GM20000 (cell line): ENCODE results near the gene COL4A4.

Experiments
- DNase-seq: peaks from one replicate; pipeline ENCODE4 v3.0.0; 2012; ENCODE audit warnings: low spot score
- TF ChIP-seq, protein P1 (sequence below): IDR thresholded peaks from 2 replicates; pipeline ENCODE4 v1.5.1; 2012; ENCODE audit warnings: mild to moderate bottlenecking, control low read depth; ENCODE audit errors: extremely low read depth, missing control alignments

Gene COL4A4

DNA sequence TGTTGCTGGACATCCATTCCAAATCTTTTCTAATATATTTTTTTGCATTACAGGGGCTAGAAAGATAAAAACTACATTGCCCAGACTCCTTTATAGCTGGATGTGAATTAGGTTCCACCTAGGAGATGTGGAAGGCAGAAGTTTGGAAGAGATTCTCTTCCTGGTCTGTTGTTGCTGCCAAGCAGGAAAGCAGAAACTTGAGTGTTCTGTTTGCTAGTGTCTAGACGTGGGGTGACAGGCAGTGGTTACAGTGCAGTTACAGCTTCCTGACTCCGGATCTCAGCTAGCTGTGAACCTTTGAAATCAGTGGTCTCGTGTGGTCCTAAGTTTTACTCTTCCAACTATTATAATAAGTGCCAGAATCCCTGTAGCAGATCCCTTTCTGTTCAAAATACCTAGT, 46.2 kb downstream of the COL4A4 start:
- TF ChIP-seq, protein P1, sequence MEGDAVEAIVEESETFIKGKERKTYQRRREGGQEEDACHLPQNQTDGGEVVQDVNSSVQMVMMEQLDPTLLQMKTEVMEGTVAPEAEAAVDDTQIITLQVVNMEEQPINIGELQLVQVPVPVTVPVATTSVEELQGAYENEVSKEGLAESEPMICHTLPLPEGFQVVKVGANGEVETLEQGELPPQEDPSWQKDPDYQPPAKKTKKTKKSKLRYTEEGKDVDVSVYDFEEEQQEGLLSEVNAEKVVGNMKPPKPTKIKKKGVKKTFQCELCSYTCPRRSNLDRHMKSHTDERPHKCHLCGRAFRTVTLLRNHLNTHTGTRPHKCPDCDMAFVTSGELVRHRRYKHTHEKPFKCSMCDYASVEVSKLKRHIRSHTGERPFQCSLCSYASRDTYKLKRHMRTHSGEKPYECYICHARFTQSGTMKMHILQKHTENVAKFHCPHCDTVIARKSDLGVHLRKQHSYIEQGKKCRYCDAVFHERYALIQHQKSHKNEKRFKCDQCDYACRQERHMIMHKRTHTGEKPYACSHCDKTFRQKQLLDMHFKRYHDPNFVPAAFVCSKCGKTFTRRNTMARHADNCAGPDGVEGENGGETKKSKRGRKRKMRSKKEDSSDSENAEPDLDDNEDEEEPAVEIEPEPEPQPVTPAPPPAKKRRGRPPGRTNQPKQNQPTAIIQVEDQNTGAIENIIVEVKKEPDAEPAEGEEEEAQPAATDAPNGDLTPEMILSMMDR: no peak
- no peak for DNase-seq

DNA sequence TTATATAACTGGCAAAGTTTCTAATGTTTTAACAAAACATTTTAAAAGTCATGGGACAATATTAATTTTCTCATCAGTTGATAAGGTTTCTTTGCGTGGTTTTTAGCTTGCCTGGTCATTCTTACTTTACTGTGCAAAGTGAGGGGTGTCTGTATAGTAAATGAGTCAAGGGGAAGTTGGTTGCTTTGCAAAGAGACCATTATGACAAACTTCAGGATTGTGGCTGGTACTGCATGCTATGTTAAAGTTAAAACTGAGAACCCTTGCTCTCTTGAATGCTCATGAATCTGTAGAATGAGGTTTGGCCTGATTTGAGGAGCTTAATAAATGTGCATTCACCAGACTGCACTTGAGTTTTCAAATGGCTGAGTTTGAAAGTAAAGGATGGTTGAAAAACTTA, 47.0 kb downstream of the COL4A4 start:
- TF ChIP-seq, protein P1: no peak
- no peak for DNase-seq

DNA sequence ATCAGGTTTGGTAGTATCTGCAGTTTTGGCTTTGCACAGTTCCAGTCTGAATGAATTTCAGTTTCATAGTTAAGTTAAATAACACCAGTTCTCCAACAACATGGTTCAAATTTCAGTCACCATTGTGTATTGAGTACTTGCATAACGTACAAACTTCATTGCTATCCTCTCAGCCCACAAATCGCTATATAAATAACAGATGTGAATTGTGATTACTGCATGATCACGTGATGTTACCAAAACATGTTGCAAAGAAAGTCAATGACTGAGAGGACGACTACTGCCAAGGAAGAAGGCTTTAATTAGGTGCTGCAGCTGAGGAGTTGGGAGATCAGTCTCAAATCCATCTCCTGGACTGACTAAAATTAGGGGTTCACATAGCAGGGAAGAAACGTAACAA, 48.2 kb downstream of the COL4A4 start:
- TF ChIP-seq, protein P1: no peak
- no peak for DNase-seq

DNA sequence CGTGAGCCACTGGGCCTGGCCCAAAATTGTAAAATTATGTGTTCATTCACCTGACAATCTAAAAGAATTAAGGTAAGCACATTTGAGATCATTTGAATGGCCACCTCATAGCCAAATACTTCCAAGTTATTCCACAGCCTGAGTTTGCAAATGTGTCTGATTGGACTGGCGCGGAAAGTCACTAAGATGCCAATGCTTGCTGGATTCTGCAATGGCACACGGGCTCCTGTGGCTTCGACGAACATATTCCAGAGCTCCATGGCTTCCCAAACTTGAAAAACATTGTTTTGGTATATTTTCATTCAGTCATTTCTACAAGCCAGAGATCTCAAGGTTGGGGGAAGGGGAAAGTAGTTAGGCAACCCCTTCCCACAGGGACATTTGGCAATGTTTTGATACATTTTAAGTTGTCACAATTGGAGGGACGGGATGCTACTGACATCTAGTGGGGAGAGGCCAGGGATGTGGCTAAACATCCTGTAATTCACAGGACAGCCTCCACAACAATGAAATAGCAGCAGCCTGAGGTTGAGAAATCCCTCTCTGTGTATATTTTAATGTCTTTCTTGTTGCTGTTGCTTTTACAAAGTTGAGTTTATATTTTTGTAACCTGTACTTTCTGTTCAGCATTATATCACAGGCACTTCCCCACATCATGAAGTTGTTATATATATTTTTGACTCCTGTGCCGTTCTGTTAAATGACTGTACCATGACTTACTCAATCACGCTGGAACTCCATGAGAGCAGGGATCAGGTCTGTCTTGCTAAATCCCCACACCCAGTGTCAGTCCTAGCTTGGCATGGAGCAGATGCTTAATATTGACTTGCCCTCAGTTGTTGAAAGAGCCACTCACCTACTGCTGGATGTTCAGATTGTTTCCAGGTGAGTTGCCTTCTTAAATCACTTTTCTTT, 56.9 kb downstream of the COL4A4 start:
- peak; percentile 22 for DNase-seq
- TF ChIP-seq, protein P1: peak; percentile 62

DNA sequence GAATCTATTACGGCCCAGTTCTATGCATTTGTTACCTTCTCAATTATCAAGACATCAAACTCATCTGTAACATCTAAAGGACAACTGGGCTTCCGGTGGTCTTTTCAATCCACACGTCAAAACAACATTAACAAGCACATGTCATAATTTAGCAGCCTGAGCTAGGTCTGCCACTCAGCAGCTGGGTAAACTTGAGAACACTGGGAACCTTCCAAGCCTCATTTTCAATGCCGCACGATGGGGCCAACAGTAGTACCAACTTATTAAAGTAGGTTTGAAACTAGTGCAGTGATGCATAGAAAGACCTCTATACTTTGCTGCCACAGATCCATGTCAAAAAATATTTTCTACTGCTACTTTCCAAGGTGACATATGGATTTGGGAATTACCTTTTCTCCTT, 60.4 kb downstream of the COL4A4 start:
- DNase-seq: no peak
- TF ChIP-seq, protein P1: no peak

DNA sequence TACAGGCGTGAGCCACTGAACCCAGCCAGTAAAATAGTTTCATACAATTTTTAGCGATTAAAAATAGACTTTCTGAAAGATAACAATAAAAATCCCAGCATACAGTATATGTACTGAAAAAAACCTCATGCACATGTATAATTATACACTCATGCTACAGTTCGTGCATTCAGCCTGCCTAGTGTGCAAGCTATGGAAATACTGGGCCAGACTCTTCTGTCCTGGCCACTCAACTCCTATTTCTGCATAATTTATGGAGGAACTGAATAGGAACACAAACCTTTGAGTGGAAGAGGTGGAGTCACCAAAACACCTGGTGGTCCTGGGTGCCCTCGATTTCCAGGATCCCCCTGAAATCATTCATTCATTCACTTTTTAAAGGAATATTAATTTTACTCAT, 64.7 kb downstream of the COL4A4 start:
- DNase-seq: no peak
- TF ChIP-seq, protein P1: no peak

DNA sequence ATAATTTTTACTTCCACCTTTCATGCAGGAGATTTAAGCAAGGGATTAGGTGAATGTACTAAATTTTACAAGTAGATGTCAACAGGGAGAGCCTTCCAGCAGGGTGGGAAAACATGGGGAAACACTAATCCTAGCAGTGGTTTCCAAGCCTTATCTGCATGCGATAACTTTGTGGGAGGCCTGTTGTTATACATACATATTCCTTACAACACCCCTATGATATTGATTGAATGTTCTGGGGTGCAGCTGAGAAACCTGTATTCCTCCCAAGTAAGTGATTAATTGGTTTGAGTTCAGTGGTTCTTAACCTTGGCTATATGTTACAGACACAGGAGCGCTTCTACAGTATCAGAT, 65.9 kb downstream of the COL4A4 start:
- TF ChIP-seq, protein P1: no peak
- DNase-seq: no peak
